Measurements from ENCODE around the gene APOB.

The APOB gene

DNA sequence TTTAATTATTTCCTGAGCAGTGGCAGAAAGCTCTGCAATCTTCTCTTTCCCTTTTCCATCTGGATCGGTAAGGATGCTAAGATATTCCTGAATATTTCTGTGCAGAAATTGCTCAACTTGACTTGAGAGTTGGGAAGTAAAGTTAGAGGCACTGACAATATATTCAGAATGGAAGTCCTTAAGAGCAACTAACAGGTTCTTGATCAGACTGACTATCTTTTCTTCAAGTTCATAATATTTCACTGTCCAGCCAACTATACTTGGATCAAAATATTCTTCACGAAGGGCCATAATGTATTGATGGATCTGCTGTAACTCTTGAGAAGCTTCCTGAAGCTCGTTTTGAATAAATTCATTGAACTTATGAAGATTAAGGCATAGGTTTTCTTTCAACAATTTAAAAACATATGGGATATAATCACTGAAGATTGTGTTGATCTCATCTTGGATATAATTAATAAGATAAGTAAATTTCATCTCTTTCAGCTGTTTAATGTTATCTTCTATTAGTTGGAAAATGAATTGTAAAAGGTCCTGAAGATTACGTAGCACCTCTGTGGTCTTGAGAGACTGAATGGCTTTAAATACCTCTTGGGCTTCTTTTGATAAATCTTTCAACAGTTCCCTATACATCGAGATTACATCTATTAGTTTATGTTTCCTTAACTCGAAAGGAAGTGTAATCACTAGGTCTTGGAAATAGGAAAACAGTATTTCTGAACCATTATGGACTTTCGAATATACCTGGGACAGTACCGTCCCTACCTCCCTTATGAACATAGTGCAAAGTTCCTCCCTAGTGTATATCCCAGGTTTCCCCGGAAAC, 41.7 kb downstream of the APOB start:
- TF ChIP-seq, protein P1, sequence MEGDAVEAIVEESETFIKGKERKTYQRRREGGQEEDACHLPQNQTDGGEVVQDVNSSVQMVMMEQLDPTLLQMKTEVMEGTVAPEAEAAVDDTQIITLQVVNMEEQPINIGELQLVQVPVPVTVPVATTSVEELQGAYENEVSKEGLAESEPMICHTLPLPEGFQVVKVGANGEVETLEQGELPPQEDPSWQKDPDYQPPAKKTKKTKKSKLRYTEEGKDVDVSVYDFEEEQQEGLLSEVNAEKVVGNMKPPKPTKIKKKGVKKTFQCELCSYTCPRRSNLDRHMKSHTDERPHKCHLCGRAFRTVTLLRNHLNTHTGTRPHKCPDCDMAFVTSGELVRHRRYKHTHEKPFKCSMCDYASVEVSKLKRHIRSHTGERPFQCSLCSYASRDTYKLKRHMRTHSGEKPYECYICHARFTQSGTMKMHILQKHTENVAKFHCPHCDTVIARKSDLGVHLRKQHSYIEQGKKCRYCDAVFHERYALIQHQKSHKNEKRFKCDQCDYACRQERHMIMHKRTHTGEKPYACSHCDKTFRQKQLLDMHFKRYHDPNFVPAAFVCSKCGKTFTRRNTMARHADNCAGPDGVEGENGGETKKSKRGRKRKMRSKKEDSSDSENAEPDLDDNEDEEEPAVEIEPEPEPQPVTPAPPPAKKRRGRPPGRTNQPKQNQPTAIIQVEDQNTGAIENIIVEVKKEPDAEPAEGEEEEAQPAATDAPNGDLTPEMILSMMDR (IDR thresholded peaks at IDR 0.05; ENCODE audit: low read depth, low read length, missing control alignments): no peak
- Histone ChIP-seq H3K36me3 (replicated peaks) (no peaks in the 10 kb centered on the region), H3K27ac (no peak overlapping the region), H3K4me3 (ENCODE audit: low read depth, low read length) (no peak overlapping the region), H3K27me3 (replicated peaks) (no peaks in the 10 kb centered on the region)
- DNase-seq: no peak
- in situ Hi-C loops (cut with HindIII; ENCODE audit: low pct_ligation_motif_present, low sequenced_read_pairs): no loop called here

DNA sequence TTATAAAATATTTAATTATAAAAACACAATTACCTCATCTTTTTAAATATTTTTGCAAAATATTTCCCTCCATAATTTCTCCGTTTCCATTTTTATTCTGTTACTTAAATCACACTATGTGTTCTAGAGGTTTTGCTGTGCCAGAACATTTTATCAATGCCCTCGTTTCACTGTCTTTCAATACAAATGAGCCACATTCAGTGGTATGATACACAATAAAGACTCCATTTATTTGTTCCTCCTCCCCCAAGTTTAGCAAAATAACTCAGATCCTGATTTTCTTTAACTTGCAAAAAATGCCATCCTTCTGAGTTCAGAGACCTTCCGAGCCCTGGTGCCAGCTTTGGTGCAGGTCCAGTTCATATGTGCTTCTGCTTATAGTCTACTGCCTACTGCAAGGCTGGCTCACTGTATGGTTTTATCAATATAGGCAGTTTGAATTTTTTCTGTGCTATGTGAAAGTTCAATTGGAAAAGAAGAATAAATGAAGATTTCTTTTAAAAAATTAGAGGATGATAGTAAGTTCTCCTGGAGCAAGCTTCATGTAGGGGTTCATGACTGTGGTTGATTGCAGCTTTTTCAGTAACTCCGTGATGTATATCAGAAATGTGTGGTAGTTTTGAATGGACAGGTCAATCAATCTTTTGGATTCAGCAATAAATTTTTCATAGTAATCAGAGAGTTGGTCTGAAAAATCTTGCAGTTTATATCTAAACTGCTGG, 42.5 kb downstream of the APOB start:
- TF ChIP-seq, protein P1 (IDR thresholded peaks at IDR 0.05; ENCODE audit: low read depth, low read length, missing control alignments): no peak
- in situ Hi-C loops (cut with HindIII; ENCODE audit: low pct_ligation_motif_present, low sequenced_read_pairs): no loop called here
- H3K36me3 ChIP-seq (replicated peaks): no peaks in the 10 kb centered on the region
- DNase-seq: no peak
- no peak overlapping the region for H3K27ac ChIP-seq
- H3K4me3 ChIP-seq (ENCODE audit: low read depth, low read length): no peak overlapping the region
- H3K27me3 ChIP-seq (replicated peaks): no peaks in the 10 kb centered on the region

DNA sequence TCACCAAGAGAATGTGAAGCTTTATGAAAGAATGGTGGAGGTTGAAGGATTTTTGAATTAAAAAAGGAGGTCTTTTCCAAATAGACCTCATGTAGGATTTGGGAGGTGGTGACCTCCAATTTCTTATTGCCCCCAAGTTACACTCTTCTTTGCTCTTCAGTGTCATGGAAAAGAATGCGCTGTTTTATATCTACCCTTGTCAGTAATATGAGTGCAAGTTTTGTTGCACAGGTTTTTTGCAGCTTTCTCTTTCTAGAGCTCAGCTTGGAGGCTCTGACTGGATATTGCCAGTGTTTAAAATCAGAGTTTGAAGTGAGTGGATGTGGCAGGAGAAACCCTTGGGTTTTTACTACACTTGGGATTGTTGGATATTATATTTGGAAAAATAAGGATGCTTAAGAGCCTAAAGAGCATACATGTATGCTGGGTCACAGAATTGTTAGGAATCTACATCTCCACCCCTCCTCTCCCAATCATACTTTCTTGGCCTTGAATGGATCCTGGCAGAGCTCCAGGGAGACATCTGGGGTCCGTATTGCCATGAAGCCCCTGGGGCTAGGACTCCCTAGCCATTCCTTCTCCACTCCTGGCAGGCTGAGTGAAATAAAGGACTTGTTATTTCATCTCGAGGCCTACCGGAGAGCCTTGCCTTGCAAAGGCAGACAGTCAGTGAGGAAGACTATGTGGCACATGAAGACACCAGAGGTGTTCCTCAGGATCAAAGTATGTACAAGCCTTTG, 43.8 kb downstream of the APOB start:
- H3K4me3 ChIP-seq (ENCODE audit: low read depth, low read length): no peak overlapping the region
- DNase-seq: no peak
- H3K27ac ChIP-seq: no peak overlapping the region
- no peaks in the 10 kb centered on the region for H3K36me3 ChIP-seq (replicated peaks)
- H3K27me3 ChIP-seq (replicated peaks): no peaks in the 10 kb centered on the region
- TF ChIP-seq, protein P1 (IDR thresholded peaks at IDR 0.05; ENCODE audit: low read depth, low read length, missing control alignments): no peak
- in situ Hi-C loops (cut with HindIII; ENCODE audit: low pct_ligation_motif_present, low sequenced_read_pairs): no loop called here

- Histone ChIP-seq H3K36me3 (replicated peaks) (no peaks in the 10 kb centered on the region), H3K27me3 (replicated peaks) (no peaks in the 10 kb centered on the region), H3K4me3 (ENCODE audit: low read depth, low read length) (no peak overlapping the region), H3K27ac (no peak overlapping the region)
- TF ChIP-seq, protein P1 (IDR thresholded peaks at IDR 0.05; ENCODE audit: low read depth, low read length, missing control alignments): no peak
- DNase-seq: no peak
- in situ Hi-C loops (cut with HindIII; ENCODE audit: low pct_ligation_motif_present, low sequenced_read_pairs): no loop called here
Observed at GRCh38 chr2:20998972-20999905, 44.6 kb downstream of the APOB start.

Data from brain microvascular endothelial cell (primary cell).